ENCODE data around the gene PACRG. TPM values are rescaled to one million over a fixed set of nuclear protein-coding genes. Genes with fewer than 3 reads are reported as not detected.

PACRG gene
- total RNA-seq, 2 experiments from 2014 or later, result 0.66 to 0.81 TPM

GRCh38 chr6:163165155-163165910 is 437.6 kb downstream of the PACRG start:
- peaks cover 2% of the 10 kb centered on the region for H3K4me1 ChIP-seq (ENCODE audit: insufficient read depth, low read length)
- TF ChIP-seq CTCF (IDR thresholded peaks at IDR 0.05), result no peak
- H3K27ac ChIP-seq (ENCODE audit: low read depth in 1 of 2, low read length in 2 of 2), result no peak overlapping the region
- ATAC-seq (ENCODE audit: poor library complexity) (no peak), DNase-seq (no peak)
- ChIA-PET CTCF (no interaction called here), POLR2A (no interaction called here)
- H3K27ac Mint-ChIP-seq, result no peak overlapping the region
- no peaks in the 10 kb centered on the region for H3K36me3 ChIP-seq (ENCODE audit: insufficient read depth, low read length)
- no peak overlapping the region for H3K4me3 ChIP-seq (ENCODE audit: low read length)
- H3K9me3 Mint-ChIP-seq, result no peaks in the 10 kb centered on the region
- H3K36me3 Mint-ChIP-seq (ENCODE audit: low read depth), result no peaks in the 10 kb centered on the region
- peaks cover 0 to 7% of the 10 kb centered on the region in 2 experiments for H3K9me3 ChIP-seq (ENCODE audit: control insufficient read depth in 1 of 2, insufficient read depth in 1 of 2, low read length in 2 of 2)
- H3K4me1 Mint-ChIP-seq (ENCODE audit: low read depth), result no peaks in the 10 kb centered on the region
- no peaks in the 10 kb centered on the region for H3K27me3 ChIP-seq (ENCODE audit: control insufficient read depth in 1 of 2, insufficient read depth in 2 of 2, low read length in 2 of 2)
- intact Hi-C loops (cut with DNase I, micrococcal nuclease), result no loop called here
- no peak overlapping the region for H3K4me3 Mint-ChIP-seq
- peaks cover 3% of the 10 kb centered on the region for H3K27me3 Mint-ChIP-seq

- Mint-ChIP-seq H3K4me1 (ENCODE audit: low read depth) (no peaks in the 10 kb centered on the region), H3K9me3 (no peaks in the 10 kb centered on the region), H3K36me3 (ENCODE audit: low read depth) (no peaks in the 10 kb centered on the region), H3K27ac (no peak overlapping the region), H3K4me3 (no peak overlapping the region), H3K27me3 (peaks cover 3% of the 10 kb centered on the region)
- TF ChIP-seq CTCF (IDR thresholded peaks at IDR 0.05), result no peak
- Histone ChIP-seq H3K36me3 (ENCODE audit: insufficient read depth, low read length) (no peaks in the 10 kb centered on the region), H3K9me3 (ENCODE audit: control insufficient read depth in 1 of 2, insufficient read depth in 1 of 2, low read length in 2 of 2) (peaks cover 0 to 10% of the 10 kb centered on the region in 2 experiments), H3K4me3 (ENCODE audit: low read length) (no peak overlapping the region), H3K4me1 (ENCODE audit: insufficient read depth, low read length) (peaks cover 3% of the 10 kb centered on the region), H3K27me3 (ENCODE audit: control insufficient read depth in 1 of 2, insufficient read depth in 2 of 2, low read length in 2 of 2) (no peaks in the 10 kb centered on the region), H3K27ac (ENCODE audit: low read depth in 1 of 2, low read length in 2 of 2) (no peak overlapping the region)
- POLR2A ChIA-PET, result no interaction called here
- CTCF ChIA-PET, result no interaction called here
- DNase-seq, result no peak
- intact Hi-C loops (cut with DNase I, micrococcal nuclease), result no loop called here
- no peak for ATAC-seq (ENCODE audit: poor library complexity)
Observed at GRCh38 chr6:163165922-163166321, 438.1 kb downstream of the PACRG start.

- peaks cover 3% of the 10 kb centered on the region for H3K27me3 Mint-ChIP-seq
- Histone ChIP-seq H3K36me3 (ENCODE audit: insufficient read depth, low read length) (no peaks in the 10 kb centered on the region), H3K27me3 (ENCODE audit: control insufficient read depth in 1 of 2, insufficient read depth in 2 of 2, low read length in 2 of 2) (no peaks in the 10 kb centered on the region), H3K4me1 (ENCODE audit: insufficient read depth, low read length) (peaks cover 3% of the 10 kb centered on the region), H3K27ac (ENCODE audit: low read depth in 1 of 2, low read length in 2 of 2) (no peak overlapping the region), H3K9me3 (ENCODE audit: control insufficient read depth in 1 of 2, insufficient read depth in 1 of 2, low read length in 2 of 2) (peaks cover 0 to 10% of the 10 kb centered on the region in 2 experiments), H3K4me3 (ENCODE audit: low read length) (no peak overlapping the region)
- no peak overlapping the region for H3K27ac Mint-ChIP-seq
- POLR2A ChIA-PET, result no interaction called here
- no peaks in the 10 kb centered on the region for H3K4me1 Mint-ChIP-seq (ENCODE audit: low read depth)
- no peaks in the 10 kb centered on the region for H3K36me3 Mint-ChIP-seq (ENCODE audit: low read depth)
- no peak for TF ChIP-seq CTCF (IDR thresholded peaks at IDR 0.05)
- H3K4me3 Mint-ChIP-seq, result no peak overlapping the region
- no peaks in the 10 kb centered on the region for H3K9me3 Mint-ChIP-seq
- ATAC-seq (ENCODE audit: poor library complexity), result no peak
- CTCF ChIA-PET, result no interaction called here
- no peak for DNase-seq
- intact Hi-C loops (cut with DNase I, micrococcal nuclease), result no loop called here
Observed at GRCh38 chr6:163166507-163166906, 438.7 kb downstream of the PACRG start.
